OCI-LY3 (cell line): ENCODE results near the gene SUPT6H.

Source experiments
- H2AFZ ChIP-seq: fragments of 200-600, 300-600 bp; shearing (Covaris generic); 2 replicates; pipeline ENCODE4 v1.6.0; 2014; ENCODE audit warnings: antibody characterized with exemption, low read depth, low read length
- H3K27ac ChIP-seq: fragments of 200-600, 300-600 bp; sonication (generic); 2 replicates; pipeline ENCODE4 v1.5.1; 2014; ENCODE audit warnings: mild to moderate bottlenecking, low read length, moderate library complexity, mixed read lengths
- H3K27me3 ChIP-seq: fragments of 200-600, 300-600 bp; sonication (generic); 2 replicates; pipeline ENCODE4 v1.6.1; 2014; ENCODE audit warnings: low read depth, low read length, mixed read lengths
- H3K36me3 ChIP-seq: fragments of 200-600, 300-600 bp; sonication (generic); replicated peaks from 2 replicates; pipeline ENCODE3; 2014; ENCODE audit warnings: low read depth, low read length, mixed read lengths
- H3K4me1 ChIP-seq: fragments of 300-600, 200-600 bp; sonication (generic); 2 replicates; pipeline ENCODE4 v1.6.1; 2014; ENCODE audit warnings: low read length, mixed read lengths
- H3K4me2 ChIP-seq: fragments of 200-600, 300-600 bp; sonication (generic); 2 replicates; pipeline ENCODE4 v1.6.1; 2014; ENCODE audit warnings: low read length, mixed read lengths
- H3K4me3 ChIP-seq: fragments of 300-600, 200-600 bp; sonication (generic); 2 replicates; pipeline ENCODE4 v1.5.1; 2014; ENCODE audit warnings: antibody characterized with exemption, mild to moderate bottlenecking, low read length, moderate library complexity
- H3K79me2 ChIP-seq: fragments of 300-600, 200-600 bp; shearing (Covaris generic); 2 replicates; pipeline ENCODE4 v1.6.1; 2014; ENCODE audit warnings: mild to moderate bottlenecking, low read length, mixed read lengths
- H3K9ac ChIP-seq: fragments of 300-600, 200-600 bp; shearing (Covaris generic); 2 replicates; pipeline ENCODE4 v1.6.0; 2014; ENCODE audit warnings: mild to moderate bottlenecking, low read length, moderate library complexity
- H3K9me3 ChIP-seq: fragments of 200-600, 300-600 bp; shearing (Covaris generic); 2 replicates; pipeline ENCODE4 v1.6.1; 2014; ENCODE audit warnings: low read length, mixed read lengths; ENCODE audit not compliant: insufficient read depth
- H4K20me1 ChIP-seq: fragments of 200-600, 300-600 bp; sonication (generic); 2 replicates; pipeline ENCODE4 v1.6.1; 2016; ENCODE audit warnings: low read length, mixed read lengths; ENCODE audit not compliant: insufficient read depth
- EZH2phosphoT487 ChIP-seq: fragments of 200-600 bp; shearing (Covaris generic); IDR thresholded peaks from 2 replicates; pipeline ENCODE4 v1.6.1; 2018; ENCODE audit warnings: antibody characterized with exemption, mixed run types, low read depth
- TF ChIP-seq, protein P1 (sequence below): fragments of 200-600, 300-600 bp; sonication (generic); IDR thresholded peaks from 2 replicates; pipeline ENCODE4 v1.5.1; 2014; ENCODE audit warnings: antibody characterized with exemption, low read length, low read depth

The SUPT6H gene

GRCh38 chr17:28728364-28729200, 66.6 kb downstream of the SUPT6H start, which contains the start of gene NEK8:
NEK8 (plus strand) TSS chr17:28728788; CDS start chr17:28728814, 26 bp downstream.
- TF ChIP-seq, protein P1, sequence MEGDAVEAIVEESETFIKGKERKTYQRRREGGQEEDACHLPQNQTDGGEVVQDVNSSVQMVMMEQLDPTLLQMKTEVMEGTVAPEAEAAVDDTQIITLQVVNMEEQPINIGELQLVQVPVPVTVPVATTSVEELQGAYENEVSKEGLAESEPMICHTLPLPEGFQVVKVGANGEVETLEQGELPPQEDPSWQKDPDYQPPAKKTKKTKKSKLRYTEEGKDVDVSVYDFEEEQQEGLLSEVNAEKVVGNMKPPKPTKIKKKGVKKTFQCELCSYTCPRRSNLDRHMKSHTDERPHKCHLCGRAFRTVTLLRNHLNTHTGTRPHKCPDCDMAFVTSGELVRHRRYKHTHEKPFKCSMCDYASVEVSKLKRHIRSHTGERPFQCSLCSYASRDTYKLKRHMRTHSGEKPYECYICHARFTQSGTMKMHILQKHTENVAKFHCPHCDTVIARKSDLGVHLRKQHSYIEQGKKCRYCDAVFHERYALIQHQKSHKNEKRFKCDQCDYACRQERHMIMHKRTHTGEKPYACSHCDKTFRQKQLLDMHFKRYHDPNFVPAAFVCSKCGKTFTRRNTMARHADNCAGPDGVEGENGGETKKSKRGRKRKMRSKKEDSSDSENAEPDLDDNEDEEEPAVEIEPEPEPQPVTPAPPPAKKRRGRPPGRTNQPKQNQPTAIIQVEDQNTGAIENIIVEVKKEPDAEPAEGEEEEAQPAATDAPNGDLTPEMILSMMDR: no peak
- TF ChIP-seq EZH2phosphoT487: no peak

DNA sequence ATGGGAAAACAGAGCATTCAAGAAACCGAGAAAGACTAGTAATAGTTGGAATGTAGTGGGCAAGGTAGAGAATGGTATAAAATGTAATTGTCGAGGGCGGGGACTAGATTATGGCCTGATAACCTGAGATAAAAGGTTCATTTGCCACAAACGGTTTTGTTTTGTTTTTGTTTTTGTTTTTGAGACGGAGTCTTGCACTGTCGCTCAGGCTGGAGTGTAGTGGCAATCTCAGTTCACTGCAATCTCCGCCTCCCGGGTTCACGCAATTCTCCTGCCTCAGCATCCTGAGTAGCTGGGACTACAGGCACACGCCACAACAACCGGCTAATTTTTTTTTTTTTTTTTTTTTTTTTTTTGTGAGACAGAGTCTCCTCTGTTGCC, 67.9 kb downstream of the SUPT6H start:
- Histone ChIP-seq H4K20me1 (no peaks in the 10 kb centered on the region; the same call in 1 of the 2 replicates), H3K4me2 (no peak overlapping the region), H3K27ac (peak overlapping the region; percentile 100)

More at GRCh38 chr17:28728364-28729200, 66.6 kb downstream of the SUPT6H start, which contains the start of gene NEK8:
- peaks cover 47% of the 10 kb centered on the region for H3K4me1 ChIP-seq
- peaks cover 11% of the 10 kb centered on the region for H4K20me1 ChIP-seq
- no peak within 1 kb of the TSS for H2AFZ ChIP-seq
- H3K36me3 ChIP-seq: peaks cover 14% of the 10 kb centered on the region
- no peaks in the 10 kb centered on the region for H3K27me3 ChIP-seq
- H3K79me2 ChIP-seq: peaks cover 27% of the 10 kb centered on the region
- peak within 1 kb of the TSS; percentile 100 for H3K9ac ChIP-seq
- H3K4me3 ChIP-seq: peak within 1 kb of the TSS; percentile 93
- peak within 1 kb of the TSS; percentile 100 for H3K27ac ChIP-seq
- no peaks in the 10 kb centered on the region for H3K9me3 ChIP-seq
- H3K4me2 ChIP-seq: peak within 1 kb of the TSS; percentile 100

DNA sequence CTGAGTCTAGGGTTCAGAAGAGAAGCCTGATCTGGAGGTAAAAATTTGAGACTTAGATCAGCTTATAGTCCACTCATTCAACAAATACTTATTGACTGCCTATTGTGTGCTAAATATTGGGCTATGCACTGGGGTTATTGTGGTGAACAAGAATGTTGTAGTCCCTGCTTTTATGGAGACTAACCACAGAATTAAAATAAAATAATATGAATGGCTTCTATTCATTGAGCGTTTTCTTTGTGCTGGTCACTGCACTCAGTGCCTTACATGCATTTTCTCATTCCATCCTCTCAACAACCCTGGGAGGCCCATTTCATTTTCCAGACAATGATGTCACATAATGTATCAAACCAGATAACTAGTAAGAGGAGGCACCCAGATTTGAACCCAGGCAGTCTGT, 71.3 kb downstream of the SUPT6H start:
- no peaks in the 10 kb centered on the region for H3K9me3 ChIP-seq
- no peak overlapping the region for H2AFZ ChIP-seq
- no peaks in the 10 kb centered on the region for H3K27me3 ChIP-seq
- peaks cover 54% of the 10 kb centered on the region for H3K4me1 ChIP-seq
- peaks cover 12% of the 10 kb centered on the region for H3K79me2 ChIP-seq
- peaks cover 24% of the 10 kb centered on the region for H3K36me3 ChIP-seq
- no peak overlapping the region for H3K9ac ChIP-seq
- H3K4me2 ChIP-seq: no peak overlapping the region
- peak overlapping the region; percentile 11; the same call in 1 of the 2 replicates for H3K27ac ChIP-seq
- H3K4me3 ChIP-seq: no peak overlapping the region
- TF ChIP-seq, protein P1: no peak
- TF ChIP-seq EZH2phosphoT487: no peak
- no peaks in the 10 kb centered on the region for H4K20me1 ChIP-seq

More for the DNA sequence above, 67.9 kb downstream of the SUPT6H start:
- no peaks in the 10 kb centered on the region for H3K9me3 ChIP-seq
- H3K27me3 ChIP-seq: no peaks in the 10 kb centered on the region
- H3K9ac ChIP-seq: no peak overlapping the region
- no peak for TF ChIP-seq EZH2phosphoT487
- TF ChIP-seq, protein P1: no peak
- H3K36me3 ChIP-seq: peaks cover 16% of the 10 kb centered on the region
- H3K4me1 ChIP-seq: peaks cover 49% of the 10 kb centered on the region
- peaks cover 14% of the 10 kb centered on the region for H3K79me2 ChIP-seq
- no peak overlapping the region for H2AFZ ChIP-seq
- H3K4me3 ChIP-seq: no peak overlapping the region; the same call in 1 of the 2 replicates

GRCh38 chr17:28734712-28735241, 72.8 kb downstream of the SUPT6H start:
- Histone ChIP-seq H3K27ac (peak overlapping the region; percentile 28; the same call in 1 of the 2 replicates), H2AFZ (no peak overlapping the region)

More at GRCh38 chr17:28734712-28735241, 72.8 kb downstream of the SUPT6H start:
- Histone ChIP-seq H3K4me2 (no peak overlapping the region), H3K4me3 (no peak overlapping the region), H3K9ac (no peak overlapping the region), H3K9me3 (no peaks in the 10 kb centered on the region), H4K20me1 (no peaks in the 10 kb centered on the region), H3K27me3 (no peaks in the 10 kb centered on the region), H3K36me3 (peaks cover 30% of the 10 kb centered on the region), H3K79me2 (peaks cover 13% of the 10 kb centered on the region), H3K4me1 (peaks cover 58% of the 10 kb centered on the region)
- TF ChIP-seq, protein P1: no peak
- no peak for TF ChIP-seq EZH2phosphoT487
